ENCODE data around the gene BTF3L4. TPM values are rescaled to one million over a fixed set of nuclear protein-coding genes. Genes with fewer than 3 reads are reported as not detected.
A peak's percentile ranks its signal among the peaks of the same experiment; 100 is the strongest.

The BTF3L4 gene
- total RNA-seq, 1 donor from 2014 or later = 44.9 TPM

DNA sequence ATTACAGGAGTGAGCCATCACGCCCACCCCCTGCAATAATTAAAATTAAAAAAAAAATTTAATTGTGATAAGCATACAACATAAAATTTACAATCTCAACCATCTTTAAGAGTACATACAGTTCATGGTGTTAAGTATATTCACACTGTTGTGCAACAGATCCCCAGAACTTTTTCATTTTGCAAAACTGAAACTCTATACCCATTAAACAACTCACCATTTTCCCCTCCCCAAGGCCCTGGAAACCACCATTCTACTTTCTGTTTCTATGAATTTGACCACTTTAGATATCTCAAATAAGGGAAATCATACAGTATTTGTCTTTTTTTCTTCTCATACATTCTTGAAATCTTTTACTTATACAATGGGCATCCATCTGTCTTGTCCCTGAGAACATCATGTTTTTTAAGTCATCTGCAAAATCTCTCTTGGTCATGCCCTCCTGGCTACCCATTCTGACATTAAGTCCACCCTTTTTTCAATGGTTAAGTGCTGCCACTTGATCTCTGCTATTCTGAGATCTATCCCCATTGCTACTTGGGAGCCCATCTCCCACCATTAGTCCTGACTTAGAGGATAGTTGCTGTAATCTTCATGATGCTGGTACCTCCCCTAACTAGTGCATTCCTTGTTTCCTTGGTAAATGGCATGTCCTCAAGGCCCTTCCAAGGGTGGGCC, 46.4 kb downstream of the BTF3L4 start:
- Mint-ChIP-seq H3K36me3 (ENCODE audit: low read depth) (no peaks in the 10 kb centered on the region), H3K27ac (no peak overlapping the region), H3K27me3 (ENCODE audit: insufficient read depth) (peaks cover 5% of the 10 kb centered on the region), H3K4me1 (ENCODE audit: low read depth) (peaks cover 14% of the 10 kb centered on the region), H3K4me3 (no peak overlapping the region), H3K9me3 (no peaks in the 10 kb centered on the region)
- DNase-seq (ENCODE audit: low spot score) = no peak
- intact Hi-C loops (cut with micrococcal nuclease) = loop anchor here (1.0 kb wide), 1 partner anchor 38 kb away; no protein-coding TSS in a partner anchor

DNA sequence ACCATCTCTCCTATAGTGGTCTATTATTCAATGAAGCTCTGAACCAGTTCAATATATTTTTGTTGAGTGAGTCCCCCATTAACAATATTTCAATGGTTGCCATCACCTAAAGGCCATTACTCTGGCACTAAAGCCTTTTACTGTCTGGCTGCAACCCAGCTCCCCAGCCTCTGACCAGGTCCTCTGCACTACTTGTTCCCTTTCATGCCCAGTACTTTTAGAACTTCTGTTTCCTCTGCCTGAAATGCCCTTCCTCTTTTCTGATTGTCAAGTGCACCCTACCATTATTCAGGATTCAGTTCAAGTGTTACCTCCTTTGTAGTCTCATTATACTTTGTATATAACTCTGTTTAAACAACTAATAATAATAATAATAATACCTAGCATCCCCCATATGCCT, 55.4 kb downstream of the BTF3L4 start:
- Mint-ChIP-seq H3K9me3 (no peaks in the 10 kb centered on the region), H3K27ac (no peak overlapping the region), H3K4me3 (no peak overlapping the region), H3K27me3 (ENCODE audit: insufficient read depth) (peaks cover 1% of the 10 kb centered on the region), H3K36me3 (ENCODE audit: low read depth) (no peaks in the 10 kb centered on the region), H3K4me1 (ENCODE audit: low read depth) (no peaks in the 10 kb centered on the region)
- intact Hi-C loops (cut with micrococcal nuclease) = no loop called here
- DNase-seq (ENCODE audit: low spot score) = no peak

- no peak overlapping the region for H3K27ac Mint-ChIP-seq
Observed at GRCh38 chr1:52112489-52112888, 56.4 kb downstream of the BTF3L4 start.

GRCh38 chr1:52119301-52120079, 63.4 kb downstream of the BTF3L4 start:
- DNase-seq (ENCODE audit: low spot score) = no peak
- Mint-ChIP-seq H3K4me1 (ENCODE audit: low read depth) (no peaks in the 10 kb centered on the region), H3K27ac (no peak overlapping the region), H3K27me3 (ENCODE audit: insufficient read depth) (peaks cover 7% of the 10 kb centered on the region), H3K4me3 (no peak overlapping the region), H3K36me3 (ENCODE audit: low read depth) (no peaks in the 10 kb centered on the region), H3K9me3 (no peaks in the 10 kb centered on the region)
- intact Hi-C loops (cut with micrococcal nuclease) = no loop called here

More at GRCh38 chr1:52112489-52112888, 56.4 kb downstream of the BTF3L4 start:
- intact Hi-C loops (cut with micrococcal nuclease) = no loop called here
- Mint-ChIP-seq H3K4me3 (no peak overlapping the region), H3K36me3 (ENCODE audit: low read depth) (no peaks in the 10 kb centered on the region), H3K4me1 (ENCODE audit: low read depth) (no peaks in the 10 kb centered on the region), H3K27me3 (ENCODE audit: insufficient read depth) (peaks cover 3% of the 10 kb centered on the region), H3K9me3 (no peaks in the 10 kb centered on the region)
- no peak for DNase-seq (ENCODE audit: low spot score)

DNA sequence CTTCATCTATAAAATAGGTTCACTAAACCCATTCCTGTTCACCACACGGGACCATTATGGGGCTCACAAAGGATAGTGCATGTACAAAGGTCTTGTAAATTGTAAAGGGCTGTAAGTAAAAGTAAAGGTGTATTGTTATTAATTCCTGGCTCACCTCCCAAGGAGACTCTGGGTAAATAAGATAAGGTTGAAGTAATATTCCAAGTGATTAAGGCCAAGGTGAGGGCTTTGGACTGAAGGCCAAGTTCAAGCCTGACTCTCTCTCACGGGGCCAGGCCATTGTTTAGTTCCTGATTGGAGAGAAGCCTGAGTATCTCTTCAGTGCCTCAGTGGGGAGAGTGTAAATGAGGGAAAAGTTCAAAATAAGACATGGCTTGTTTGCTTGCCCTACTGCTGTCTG, 66.3 kb downstream of the BTF3L4 start:
- Mint-ChIP-seq H3K9me3 (no peaks in the 10 kb centered on the region), H3K27ac (no peak overlapping the region), H3K4me3 (no peak overlapping the region), H3K4me1 (ENCODE audit: low read depth) (no peaks in the 10 kb centered on the region), H3K27me3 (ENCODE audit: insufficient read depth) (peaks cover 18% of the 10 kb centered on the region), H3K36me3 (ENCODE audit: low read depth) (no peaks in the 10 kb centered on the region)
- intact Hi-C loops (cut with micrococcal nuclease) = no loop called here
- DNase-seq (ENCODE audit: low spot score) = no peak

GRCh38 chr1:52123622-52124021, 67.5 kb downstream of the BTF3L4 start:
- Mint-ChIP-seq H3K4me3 (no peak overlapping the region), H3K9me3 (no peaks in the 10 kb centered on the region), H3K27me3 (ENCODE audit: insufficient read depth) (peaks cover 21% of the 10 kb centered on the region), H3K4me1 (ENCODE audit: low read depth) (no peaks in the 10 kb centered on the region), H3K36me3 (ENCODE audit: low read depth) (no peaks in the 10 kb centered on the region), H3K27ac (no peak overlapping the region)
- intact Hi-C loops (cut with micrococcal nuclease) = no loop called here
- no peak for DNase-seq (ENCODE audit: low spot score)

DNA sequence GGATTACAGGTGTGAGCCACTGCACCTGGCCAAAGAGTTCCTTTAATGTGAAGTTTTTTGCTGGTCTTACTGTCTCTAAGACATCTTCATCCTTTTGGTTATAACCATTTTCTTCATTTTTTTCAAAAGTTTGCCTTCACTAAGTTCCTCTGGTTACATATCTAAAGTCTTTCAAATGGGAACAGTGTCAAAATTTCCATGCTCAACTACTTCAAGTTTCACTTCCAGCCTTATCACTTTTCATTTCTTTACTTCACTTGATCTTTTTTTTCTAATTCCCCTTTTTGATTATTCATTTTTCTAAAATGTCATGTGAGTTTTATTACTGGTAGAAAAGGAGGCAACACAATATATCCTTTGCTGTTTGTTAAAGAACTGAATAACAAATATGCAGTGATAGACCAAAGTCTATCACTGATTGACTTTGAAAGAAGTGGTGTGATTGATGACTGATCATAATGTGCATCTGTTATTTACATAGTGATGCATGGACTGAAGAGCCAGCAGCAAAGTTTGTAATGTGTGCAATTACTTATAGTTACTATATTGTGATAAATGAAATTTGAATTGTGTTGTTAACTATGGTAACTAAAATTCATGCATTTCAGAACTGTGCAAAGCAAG, 69.8 kb downstream of the BTF3L4 start:
- intact Hi-C loops (cut with micrococcal nuclease) = loop anchor here (5.0 kb wide), 1 partner anchor 561 kb away; no protein-coding TSS in a partner anchor
- DNase-seq (ENCODE audit: low spot score) = no peak

GRCh38 chr1:52127181-52128180, 71.4 kb downstream of the BTF3L4 start:
- Mint-ChIP-seq H3K36me3 (ENCODE audit: low read depth) (no peaks in the 10 kb centered on the region), H3K27ac (no peak overlapping the region), H3K27me3 (ENCODE audit: insufficient read depth) (peaks cover 34% of the 10 kb centered on the region), H3K4me3 (no peak overlapping the region), H3K4me1 (ENCODE audit: low read depth) (no peaks in the 10 kb centered on the region), H3K9me3 (no peaks in the 10 kb centered on the region)
- DNase-seq (ENCODE audit: low spot score) = no peak
- intact Hi-C loops (cut with micrococcal nuclease) = loop anchor here (1.0 to 5.0 kb wide), 2 partner anchors 169 to 560 kb away; no protein-coding TSS in a partner anchor

More for the DNA sequence above, 69.8 kb downstream of the BTF3L4 start:
- Mint-ChIP-seq H3K36me3 (ENCODE audit: low read depth) (no peaks in the 10 kb centered on the region), H3K9me3 (no peaks in the 10 kb centered on the region), H3K4me3 (no peak overlapping the region), H3K4me1 (ENCODE audit: low read depth) (no peaks in the 10 kb centered on the region), H3K27me3 (ENCODE audit: insufficient read depth) (peaks cover 30% of the 10 kb centered on the region), H3K27ac (no peak overlapping the region)

- H3K27ac Mint-ChIP-seq = peak overlapping the region; percentile 36
- H3K4me1 Mint-ChIP-seq (ENCODE audit: low read depth) = peaks cover 34% of the 10 kb centered on the region
- no peak for DNase-seq (ENCODE audit: low spot score)
- H3K4me3 Mint-ChIP-seq = no peak overlapping the region
- intact Hi-C loops (cut with micrococcal nuclease) = loop anchor here (1.0 to 5.0 kb wide), 2 partner anchors 38 to 263 kb away; partner anchors contain the start of gene NRDC
- peaks cover 42% of the 10 kb centered on the region for H3K27me3 Mint-ChIP-seq (ENCODE audit: insufficient read depth)
- no peaks in the 10 kb centered on the region for H3K36me3 Mint-ChIP-seq (ENCODE audit: low read depth)
- no peaks in the 10 kb centered on the region for H3K9me3 Mint-ChIP-seq
Observed at GRCh38 chr1:52139817-52140540, 83.9 kb downstream of the BTF3L4 start.
